Pancreas (tissue), 10 donors: Measurements from ENCODE around the gene WDTC1. TPM values are rescaled to one million over a fixed set of nuclear protein-coding genes. Genes with fewer than 3 reads are reported as not detected.

Experiments
- ATAC-seq, 4 donors: fragments of 200-7000 bp; cut with Tn5 transposase; one replicate each; pipeline versions ENCODE4 v1.8.0 to v1.9.1; 2020; ENCODE audit warnings: mild to moderate bottlenecking in 4 of 4, moderate library complexity in 4 of 4
- DNase-seq, 6 donors: peaks; one replicate each; pipeline ENCODE4 v3.0.0-alpha.2; 2020
- FAIRE-seq: peaks from 2 replicates; lab custom pipeline; 2012; peaks lifted over from hg19 to GRCh38; lab: Jason Lieb, UNC
- H3K27ac ChIP-seq, 4 donors: fragments of 200-600 bp; sonication (generic); 1 replicate in 3 of 4; 2 replicates in 1 of 4; pipeline versions ENCODE4 v1.5.0 to v1.8.0; 2020
- H3K27me3 ChIP-seq, 4 donors: fragments of 200-600 bp; one replicate each; pipeline ENCODE4 v1.8.0; 2021
- H3K36me3 ChIP-seq, 3 donors: fragments of 200-600 bp; sonication (generic) in 1 of 3; one replicate each; pipeline versions ENCODE4 v1.5.0 to v1.8.0; 2020 to 2021
- H3K4me1 ChIP-seq, 3 donors: fragments of 200-600 bp; one replicate each; pipeline ENCODE4 v1.8.0; 2021
- H3K4me3 ChIP-seq, 4 donors: fragments of 200-600 bp; sonication (generic) in 2 of 4; one replicate each; pipeline versions ENCODE4 v1.5.0 to v1.8.0; 2020 to 2021
- H3K9me3 ChIP-seq, 4 donors: fragments of 200-600 bp; one replicate each; pipeline ENCODE4 v1.8.0; 2021
- CTCF ChIP-seq, 4 donors: fragments of 200-600 bp; sonication (generic) in 3 of 4; IDR thresholded peaks; one replicate each; pipeline versions ENCODE4 v1.5.0 to v1.8.0; 2021; ENCODE audit warnings: antibody characterized with exemption in 4 of 4
- WGBS, 2 donors: extraction: QIAGEN DNeasy Blood & Tissue Kit; methylation state at CpG; one replicate each; pipeline ENCODE4 v1.1.7; 2013; 5-methylcytosine and 5-hydroxymethylcytosine counted together
- intact Hi-C, 3 donors: fragments of 100-400 bp; cut with DNase I; formaldehyde crosslinking; loops; one replicate each; pipeline versions ENCODE4 v1.11.1 to v1.14.2; 2022
- polyA plus RNA-seq, 2 donors: library from polyadenylated mRNA; stranded (reverse); fragments of 200-250 nt; gene quantifications; one replicate each; pipeline ENCODE4 v1.2.3, GENCODE V29; 2013
- total RNA-seq, 6 donors: library from RNA; stranded (reverse); fragmentation: NEBNext Ultra II Directional in 4 of 6; extraction: Animal tissue kit (Norgen Biotek cat#: 25700) in 4 of 6; gene quantifications; one replicate each; pipeline versions ENCODE4 v1.2.1 to v1.2.4, GENCODE V29; 2021 to 2023
- donor health status: healthy with polysubstance abuse.
- donor health status: DM: no; HTN: no; CAD: no; lungs with moderate emphysema.
- donor health status: DM: no; HTN: no; CAD: no.
- donor health status: control.
- donor health status: control.
- donor health status: Bipolar disorder and iron deficiency.
- donor health status: DM: yes; HTN: yes; CAD: no.
- donor health status: DM: no; HTN: no; CAD: no.
- donor health status: DM: no; HTN: no; CAD: no.
- donor health status: DM: yes; HTN: yes; CAD: no.

The WDTC1 gene
- total and polyA plus RNA-seq, 8 donors: 12.2 to 33.2 (median 18.2) TPM

GRCh38 chr1:27353166-27353565 is 118.7 kb downstream of the WDTC1 start:
- 84 to 91% methylated on average over 13 of the region's 13 CpGs for WGBS, 2 donors
- Histone ChIP-seq H3K36me3 (no peaks in the 10 kb centered on the region), H3K27ac (no peak overlapping the region), H3K9me3 (no peaks in the 10 kb centered on the region), H3K4me3 (no peak overlapping the region), H3K4me1 (peaks cover 0 to 4% (median 3%) of the 10 kb centered on the region in 3 donors), H3K27me3 (no peaks in the 10 kb centered on the region)
- TF ChIP-seq CTCF (IDR thresholded peaks at IDR 0.05): no peak
- intact Hi-C loops: no loop called here
- peak in 1 of 6 donors; percentile 82 for DNase-seq
- FAIRE-seq: no peak
- no peak for ATAC-seq

- Histone ChIP-seq H3K9me3 (no peaks in the 10 kb centered on the region), H3K27ac (no peak overlapping the region), H3K27me3 (no peaks in the 10 kb centered on the region), H3K36me3 (no peaks in the 10 kb centered on the region), H3K4me3 (no peak overlapping the region), H3K4me1 (peaks cover 0 to 4% (median 2%) of the 10 kb centered on the region in 3 donors)
- peak in 1 of 6 donors; percentile 61 for DNase-seq
- 90 to 96% methylated on average over 3 of the region's 3 CpGs for WGBS, 2 donors
- no peak for FAIRE-seq
- TF ChIP-seq CTCF (IDR thresholded peaks at IDR 0.05): no peak
- intact Hi-C loops: no loop called here
- ATAC-seq: no peak
Observed at GRCh38 chr1:27353629-27354028, 119.2 kb downstream of the WDTC1 start.

- Histone ChIP-seq H3K4me3 (no peak overlapping the region), H3K36me3 (no peaks in the 10 kb centered on the region), H3K9me3 (no peaks in the 10 kb centered on the region), H3K27me3 (no peaks in the 10 kb centered on the region), H3K4me1 (peaks cover 0 to 4% (median 0%) of the 10 kb centered on the region in 3 donors), H3K27ac (no peak overlapping the region)
- FAIRE-seq: no peak
- no peak for TF ChIP-seq CTCF (IDR thresholded peaks at IDR 0.05)
- no peak for DNase-seq
- ATAC-seq: no peak
- WGBS, 2 donors: 86 to 91% methylated on average over 5 of the region's 5 CpGs
- intact Hi-C loops: loop anchor here in 1 of 3 donors (5.0 kb wide), 1 partner anchor 37 kb away; the partner anchor contains the start of gene GPR3
Observed at GRCh38 chr1:27355683-27356082, 121.3 kb downstream of the WDTC1 start.

GRCh38 chr1:27356277-27356618 is 121.8 kb downstream of the WDTC1 start:
- no peak for ATAC-seq
- no peaks in the 10 kb centered on the region for H3K9me3 ChIP-seq
- intact Hi-C loops: loop anchor here in 1 of 3 donors (5.0 kb wide), 1 partner anchor 36 kb away; the partner anchor contains the start of gene GPR3
- no peaks in the 10 kb centered on the region for H3K36me3 ChIP-seq
- no peak for FAIRE-seq
- WGBS, 2 donors: 92 to 95% methylated on average over 13 of the region's 13 CpGs
- H3K4me3 ChIP-seq: no peak overlapping the region
- H3K4me1 ChIP-seq: peaks cover 0 to 4% (median 0%) of the 10 kb centered on the region in 3 donors
- no peak overlapping the region for H3K27ac ChIP-seq
- DNase-seq: no peak
- no peaks in the 10 kb centered on the region for H3K27me3 ChIP-seq
- TF ChIP-seq CTCF (IDR thresholded peaks at IDR 0.05): no peak

- Histone ChIP-seq H3K27me3 (no peaks in the 10 kb centered on the region), H3K9me3 (no peaks in the 10 kb centered on the region), H3K4me3 (peak overlapping the region in 2 of 4 donors; percentile 38), H3K4me1 (peaks cover 0 to 4% (median 0%) of the 10 kb centered on the region in 3 donors), H3K36me3 (no peaks in the 10 kb centered on the region), H3K27ac (no peak overlapping the region)
- peak; percentile 28 to 49 (median 38) for ATAC-seq
- FAIRE-seq: no peak
- intact Hi-C loops: loop anchor here in 1 of 3 donors (5.0 kb wide), 1 partner anchor 36 kb away; the partner anchor contains the start of gene GPR3
- peak in 5 of 6 donors; percentile 39 to 86 (median 62) for DNase-seq
- TF ChIP-seq CTCF (IDR thresholded peaks at IDR 0.05): no peak
- 70 to 71% methylated on average over 37 of the region's 37 CpGs for WGBS, 2 donors
Observed at GRCh38 chr1:27356619-27357280, 122.3 kb downstream of the WDTC1 start.
